Aorta (tissue), 5 donors: ENCODE data around the gene BBOF1. TPM values are rescaled to one million over a fixed set of nuclear protein-coding genes. Genes with fewer than 3 reads are reported as not detected.
"Not testable (repeated sequence)": the region's sequence is repeated elsewhere in the genome, so short reads cannot be mapped to it uniquely, and the experiment has no call there.

Source experiments
- ATAC-seq: fragments of 200-7000 bp; cut with Tn5 transposase; one replicate; pipeline ENCODE4 v1.9.1; 2022; ENCODE audit warnings: moderate library complexity; ENCODE audit not compliant: low FRiP score
- DNase-seq, 2 donors: peaks; one replicate each; pipeline ENCODE4 v3.0.0-alpha.2; 2020
- H3K27ac ChIP-seq, 2 donors: one replicate each; pipeline ENCODE4 v1.5.1; 2013; ENCODE audit warnings: low read length in 2 of 2, mild to moderate bottlenecking in 2 of 2, moderate library complexity in 2 of 2, control low read depth in 1 of 2, inconsistent platforms in 1 of 2, low read depth in 1 of 2
- H3K27me3 ChIP-seq, 2 donors: one replicate each; pipeline ENCODE4 v1.6.1; 2013; ENCODE audit warnings: control low read depth in 1 of 2, low read length in 1 of 2, mild to moderate bottlenecking in 1 of 2, moderate library complexity in 1 of 2; ENCODE audit not compliant: insufficient read depth in 2 of 2, control insufficient read depth in 1 of 2
- H3K36me3 ChIP-seq, 2 donors: one replicate each; pipeline ENCODE4 v1.6.1; 2013; ENCODE audit warnings: control low read depth in 1 of 2, low read length in 1 of 2, mild to moderate bottlenecking in 1 of 2; ENCODE audit not compliant: insufficient read depth in 2 of 2, control insufficient read depth in 1 of 2
- H3K4me1 ChIP-seq, 2 donors: one replicate each; pipeline ENCODE4 v1.6.1; 2013; ENCODE audit warnings: low read length in 2 of 2, control low read depth in 1 of 2, mild to moderate bottlenecking in 1 of 2, moderate library complexity in 1 of 2; ENCODE audit not compliant: insufficient read depth in 2 of 2, control insufficient read depth in 1 of 2
- H3K4me3 ChIP-seq, 2 donors: one replicate each; pipeline ENCODE4 v1.5.1; 2013; ENCODE audit warnings: low read length in 2 of 2, control low read depth in 1 of 2, mild to moderate bottlenecking in 1 of 2
- H3K9me3 ChIP-seq: one replicate; pipeline ENCODE4 v1.6.1; 2013; ENCODE audit warnings: mild to moderate bottlenecking, low read length; ENCODE audit not compliant: control insufficient read depth
- WGBS, 2 donors: extraction: QIAGEN DNeasy Blood & Tissue Kit; methylation state at CpG; one replicate each; pipeline ENCODE4 v1.1.7; 2013; 5-methylcytosine and 5-hydroxymethylcytosine counted together
- intact Hi-C, 2 donors: fragments of 100-400 bp; cut with DNase I; formaldehyde crosslinking; loops; one replicate each; pipeline versions ENCODE4 v1.14.2 to v1.15.0; 2022
- long read RNA-seq, 2 donors: library from polyadenylated mRNA; unstranded; transcript quantifications; one replicate each; pipeline ENCODE4 v2.0.0, GENCODE V29; 2020 to 2021
- polyA plus RNA-seq, 2 donors: library from polyadenylated mRNA; stranded (reverse); fragments of 200-250 nt; gene quantifications; one replicate each; pipeline ENCODE4 v1.2.3, GENCODE V29; 2013
- total RNA-seq, 2 donors: library from RNA; stranded (reverse); fragmentation: NEBNext Ultra II Directional; extraction: Animal tissue kit (Norgen Biotek cat#: 25700); gene quantifications; one replicate each; pipeline ENCODE4 v1.2.1, GENCODE V29; 2021
- donor health status: healthy with polysubstance abuse.
- donor health status: Bipolar disorder and iron deficiency.
- donor health status: DM: no; HTN: no; CAD: no.
- donor health status: DM: no; HTN: no; CAD: no.
- donor health status: DM: yes; HTN: yes; CAD: no.

BBOF1 gene, protein sequence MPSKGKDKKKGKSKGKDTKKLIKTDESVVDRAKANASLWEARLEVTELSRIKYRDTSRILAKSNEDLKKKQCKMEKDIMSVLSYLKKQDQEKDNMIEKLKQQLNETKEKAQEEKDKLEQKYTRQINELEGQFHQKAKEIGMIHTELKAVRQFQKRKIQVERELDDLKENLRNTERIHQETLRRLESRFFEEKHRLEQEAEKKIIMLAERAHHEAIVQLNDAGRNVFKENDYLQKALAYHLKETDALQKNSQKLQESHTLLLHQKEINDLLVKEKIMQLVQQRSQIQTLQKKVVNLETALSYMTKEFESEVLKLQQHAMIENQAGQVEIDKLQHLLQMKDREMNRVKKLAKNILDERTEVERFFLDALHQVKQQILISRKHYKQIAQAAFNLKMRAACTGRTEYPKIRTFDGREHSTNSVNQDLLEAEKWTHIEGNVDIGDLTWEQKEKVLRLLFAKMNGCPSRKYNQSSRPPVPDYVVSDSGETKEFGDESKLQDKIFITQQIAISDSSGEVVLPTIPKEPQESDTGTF
- 1 to 10 TPM; 4.6 to 6.3 TPM for total RNA-seq
- polyA plus RNA-seq = 1 to 10 TPM; 2.0 to 6.3 TPM
- long read RNA-seq, donor 1, partial matches to known transcripts = 0 of 11 reads
- long read RNA-seq, donor 1, other reads (novel, unspliced or antisense) = 11 of 11 reads
- long read RNA-seq, donor 2, partial matches to known transcripts = 2 of 10 reads
- long read RNA-seq, donor 2, other reads (novel, unspliced or antisense) = 8 of 10 reads

DNA sequence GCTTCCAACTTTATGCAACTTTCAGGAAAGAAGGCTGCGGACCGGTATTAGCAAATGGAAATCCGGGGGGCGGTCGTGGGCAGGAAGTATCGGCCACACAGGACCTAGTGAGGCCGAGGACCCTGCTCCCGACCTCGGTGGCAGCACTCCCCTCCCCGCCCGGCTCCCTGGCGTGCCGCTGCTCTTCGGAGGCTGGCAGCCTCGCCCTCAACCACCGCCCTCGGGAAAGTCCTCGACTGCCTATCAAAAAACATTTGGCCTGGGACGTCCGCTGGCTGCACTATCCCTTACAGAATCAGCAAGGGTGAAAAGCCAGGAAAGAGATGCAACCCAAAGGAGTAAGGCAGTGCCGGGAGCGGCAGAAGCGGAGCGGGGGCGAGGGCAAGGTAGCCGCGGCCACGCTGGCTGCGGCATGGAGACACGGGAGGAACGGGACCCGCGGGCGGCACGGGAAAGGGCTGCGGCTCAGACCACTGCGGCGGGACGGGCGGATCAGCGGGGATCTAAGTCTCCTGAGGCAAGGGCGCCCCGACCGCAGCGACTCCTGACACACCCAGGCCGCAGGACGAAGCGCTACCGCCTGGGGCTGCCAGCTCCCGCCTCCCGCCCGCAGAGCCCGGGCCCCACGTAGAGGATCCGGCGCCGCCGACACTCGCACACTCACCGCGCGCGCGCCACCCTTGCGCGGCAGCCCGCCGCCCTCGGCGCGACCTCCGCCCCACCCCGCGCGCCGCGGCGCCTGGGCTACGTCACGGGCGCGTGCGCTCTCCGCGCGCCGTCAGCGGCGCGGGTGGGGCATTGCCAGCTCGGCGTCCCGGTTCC is at the start of gene BBOF1, which contains the start of gene ENTPD5:
TSS of gene BBOF1 (plus strand) at position 764 of the 822 bp plus-strand sequence. CDS start 130 bp downstream, outside the sequence.
TSS of gene ENTPD5 (minus strand) at position 703 of the 822 bp plus-strand sequence. CDS start 31,186 bp downstream, outside the sequence.
- intact Hi-C loops = no loop called here
- peak within 1 kb of the TSS; percentile 50 to 84 for H3K4me3 ChIP-seq
- WGBS, 2 donors = 0% methylated on average over 67 to 93 of the region's 93 CpGs
- H3K36me3 ChIP-seq = no peaks in the 10 kb centered on the region
- ATAC-seq (peak; percentile 99), DNase-seq (peak; percentile 91 to 95)
- H3K9me3 ChIP-seq = no peaks in the 10 kb centered on the region
- H3K4me1 ChIP-seq = no peaks in the 10 kb centered on the region
- H3K27ac ChIP-seq = peak within 1 kb of the TSS; percentile 45 to 95
- H3K27me3 ChIP-seq = no peaks in the 10 kb centered on the region

DNA sequence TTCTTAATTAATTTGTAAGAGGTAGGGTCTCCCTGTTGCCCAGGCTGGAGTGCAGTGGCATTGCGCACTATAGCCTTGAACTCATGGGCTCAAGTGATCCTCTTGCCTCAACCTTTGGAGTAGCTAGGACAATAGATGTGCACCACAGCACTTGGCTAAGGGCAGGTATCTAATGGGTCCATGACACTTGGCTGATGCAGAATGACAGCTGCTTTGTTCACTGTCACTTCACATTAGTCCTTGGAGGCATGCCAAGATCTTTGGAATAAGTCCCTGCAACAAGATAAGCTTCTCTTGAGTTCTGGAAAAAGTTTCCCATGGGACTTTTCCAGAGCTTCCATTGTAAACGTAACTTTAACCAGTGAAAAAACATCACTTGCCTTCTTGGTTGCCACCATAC is 45.7 kb upstream of the BBOF1 start:
- Histone ChIP-seq H3K36me3 (peaks cover 5 to 7% of the 10 kb centered on the region in 2 donors), H3K4me1 (no peaks in the 10 kb centered on the region), H3K27me3 (no peaks in the 10 kb centered on the region), H3K27ac (no peak overlapping the region), H3K4me3 (no peak overlapping the region), H3K9me3 (no peaks in the 10 kb centered on the region)
- ATAC-seq (no peak), DNase-seq (no peak)
- intact Hi-C loops = no loop called here
- 51 to 60% methylated on average over 2 of the region's 2 CpGs for WGBS, 2 donors

DNA sequence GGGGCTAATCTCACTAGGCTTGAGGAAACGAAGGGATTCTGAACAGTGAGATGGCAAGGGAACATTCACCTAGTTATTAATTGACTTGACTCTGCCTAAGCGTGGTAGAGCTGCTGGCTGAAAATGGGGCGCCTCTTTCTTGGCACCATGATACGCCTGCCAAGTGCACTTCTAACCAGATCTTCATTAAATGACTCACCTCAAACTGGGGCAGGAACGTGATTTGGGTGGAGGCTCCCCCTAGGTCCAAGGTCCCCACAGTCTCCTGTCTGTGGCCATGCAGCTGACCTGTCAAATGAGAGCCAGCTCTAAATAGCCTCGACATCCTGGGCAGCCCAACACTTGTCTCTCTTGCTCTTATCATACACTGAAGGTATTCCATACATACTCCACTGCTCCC is 43.0 kb upstream of the BBOF1 start:
- DNase-seq (no peak), ATAC-seq (no peak)
- 84% methylated on average over 6 of the region's 6 CpGs for WGBS, 2 donors
- H3K4me3 ChIP-seq = no peak overlapping the region
- H3K36me3 ChIP-seq = no peaks in the 10 kb centered on the region
- H3K27me3 ChIP-seq = no peaks in the 10 kb centered on the region
- intact Hi-C loops = no loop called here
- H3K27ac ChIP-seq = no peak overlapping the region
- H3K4me1 ChIP-seq = no peaks in the 10 kb centered on the region
- no peaks in the 10 kb centered on the region for H3K9me3 ChIP-seq

DNA sequence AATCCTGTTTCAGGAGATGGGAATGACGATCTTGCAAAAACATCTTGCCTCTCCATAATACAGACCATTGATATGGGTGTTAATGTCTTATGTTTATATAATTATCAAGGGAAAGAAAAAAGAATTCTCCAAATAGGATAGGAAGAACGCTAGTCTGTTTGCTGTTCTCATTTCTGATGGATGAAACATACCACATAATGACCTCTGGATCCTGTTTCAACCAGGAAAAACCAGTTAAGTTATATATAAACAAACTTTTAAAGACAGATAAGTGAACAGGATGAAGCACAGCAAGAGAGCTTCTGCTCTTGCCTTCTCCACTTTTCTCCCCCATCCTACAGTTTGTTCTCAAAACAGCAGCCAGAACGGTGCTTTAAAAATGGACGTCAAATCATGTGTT is 41.3 kb upstream of the BBOF1 start:
- no peaks in the 10 kb centered on the region for H3K4me1 ChIP-seq
- DNase-seq = no peak
- H3K27me3 ChIP-seq = no peaks in the 10 kb centered on the region
- no peaks in the 10 kb centered on the region for H3K9me3 ChIP-seq
- H3K36me3 ChIP-seq = no peaks in the 10 kb centered on the region
- ATAC-seq = no peak
- H3K27ac ChIP-seq = no peak overlapping the region
- intact Hi-C loops = no loop called here
- 56 to 57% methylated on average over 4 of the region's 4 CpGs for WGBS, 2 donors
- no peak overlapping the region for H3K4me3 ChIP-seq

DNA sequence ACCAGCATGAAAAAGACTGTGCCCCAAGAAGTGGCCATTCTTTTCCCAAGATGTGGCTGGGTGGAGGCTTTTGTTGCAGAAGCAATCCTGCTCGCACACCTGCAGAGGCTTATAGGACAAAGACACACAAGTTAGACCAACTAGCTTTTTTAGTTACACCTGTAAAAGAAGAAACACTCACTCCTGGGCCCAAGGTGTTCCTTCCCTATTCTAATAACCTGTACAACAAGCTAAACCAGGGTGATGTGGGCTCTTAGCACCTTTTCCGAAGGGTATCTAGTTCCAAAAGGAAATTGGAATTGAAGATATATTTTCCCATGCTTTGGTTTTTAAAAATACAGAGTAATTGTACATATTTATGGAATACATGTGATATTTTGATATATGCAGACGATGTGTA is 31.1 kb upstream of the BBOF1 start:
- 91 to 92% methylated on average over 3 of the region's 3 CpGs for WGBS, 2 donors
- Histone ChIP-seq H3K27me3 (no peaks in the 10 kb centered on the region), H3K27ac (no peak overlapping the region), H3K4me3 (no peak overlapping the region), H3K36me3 (peaks cover 7% of the 10 kb centered on the region in 2 donors), H3K4me1 (no peaks in the 10 kb centered on the region), H3K9me3 (no peaks in the 10 kb centered on the region)
- DNase-seq (no peak), ATAC-seq (no peak)
- intact Hi-C loops = no loop called here

DNA sequence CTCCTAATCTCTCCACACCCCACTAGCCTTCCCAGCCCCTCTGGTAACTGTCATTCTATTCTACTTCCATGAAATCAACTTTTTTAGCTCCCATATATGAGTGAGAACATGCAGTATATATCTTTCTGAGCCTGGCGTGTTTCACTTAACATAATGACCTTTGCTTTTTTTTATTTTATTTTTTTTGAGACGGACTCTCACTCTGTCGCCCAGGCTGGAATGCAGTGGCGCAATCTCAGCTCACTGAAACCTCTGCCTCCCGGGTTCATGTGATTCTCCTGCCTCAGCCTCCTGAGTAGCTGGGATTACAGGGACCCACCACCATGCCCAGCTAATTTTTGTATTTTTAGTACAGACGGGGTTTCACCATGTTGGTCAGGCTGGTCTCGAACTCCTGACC is 30.5 kb upstream of the BBOF1 start:
- H3K36me3 ChIP-seq, H3K4me3 ChIP-seq, ATAC-seq, H3K4me1 ChIP-seq, H3K27ac ChIP-seq, H3K27me3 ChIP-seq, DNase-seq, intact Hi-C loops, H3K9me3 ChIP-seq: not testable (repeated sequence)
- WGBS, 2 donors = 71 to 75% methylated on average over 5 to 7 of the region's 7 CpGs

DNA sequence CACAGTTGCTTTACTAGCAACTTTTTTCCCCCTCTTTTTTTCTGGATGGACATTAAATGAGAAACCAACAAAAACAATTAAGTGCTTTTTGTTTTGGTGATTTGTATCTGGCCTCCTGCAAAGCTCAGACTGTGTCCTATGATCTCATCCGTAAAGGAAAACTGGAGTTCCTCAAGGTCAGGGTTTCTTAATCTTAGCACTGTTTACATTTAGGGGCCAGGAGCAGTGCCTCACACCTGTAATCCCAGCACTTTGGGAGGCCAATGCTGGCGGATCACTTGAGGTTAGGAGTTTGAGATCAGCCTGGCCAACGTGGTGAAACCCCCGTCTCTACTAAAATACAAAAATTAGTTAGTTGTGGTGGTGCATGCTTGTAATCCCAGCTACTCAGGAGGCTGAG is 28.1 kb upstream of the BBOF1 start:
- ATAC-seq = no peak
- 73 to 78% methylated on average over 4 of the region's 4 CpGs for WGBS, 2 donors
- H3K36me3 ChIP-seq = peaks cover 5 to 7% of the 10 kb centered on the region in 2 donors

DNA sequence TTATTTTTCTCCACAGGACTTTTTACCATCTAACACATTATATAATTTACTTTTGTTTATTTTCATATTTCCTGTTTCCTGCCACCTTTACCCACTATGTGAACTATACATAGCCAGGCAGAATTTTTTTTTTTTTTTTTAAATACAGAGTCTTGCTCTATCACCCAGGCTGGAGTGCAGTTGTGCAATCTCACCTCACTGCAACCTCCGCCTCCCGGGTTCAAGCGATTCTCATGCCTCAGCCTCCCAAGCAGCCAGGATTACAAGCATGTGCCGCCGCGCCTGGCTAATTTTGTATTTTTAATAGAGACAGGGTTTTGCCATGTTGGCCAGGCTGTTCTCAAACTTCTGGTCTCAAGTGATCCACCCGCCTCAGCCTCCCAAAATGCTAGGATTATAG is 24.2 kb upstream of the BBOF1 start:
- H3K4me3 ChIP-seq, H3K27ac ChIP-seq, intact Hi-C loops, DNase-seq, H3K4me1 ChIP-seq, H3K9me3 ChIP-seq, H3K36me3 ChIP-seq, ATAC-seq, H3K27me3 ChIP-seq: not testable (repeated sequence)
- 96% methylated on average over 7 of the region's 7 CpGs for WGBS, 2 donors

More for the DNA sequence above, 28.1 kb upstream of the BBOF1 start:
- Histone ChIP-seq H3K4me3 (no peak overlapping the region), H3K27me3 (no peaks in the 10 kb centered on the region), H3K9me3 (no peaks in the 10 kb centered on the region), H3K27ac (no peak overlapping the region), H3K4me1 (no peaks in the 10 kb centered on the region)
- no peak for DNase-seq
- intact Hi-C loops = no loop called here
